Measurements from ENCODE around the gene RER1.

Gene RER1

GRCh38 chr1:2389644-2390043 lies 2.0 kb upstream of the RER1 start:
- no peak for DNase-seq (ENCODE audit: low read depth, low spot score)

GRCh38 chr1:2391931-2392509 lies 379 bp downstream of the RER1 start:
- no peak for DNase-seq (ENCODE audit: low read depth, low spot score)

- DNase-seq (ENCODE audit: low read depth, low spot score), result no peak
Measured at GRCh38 chr1:2392686-2393085, 1.0 kb downstream of the RER1 start.

GRCh38 chr1:2393471-2393877 lies 1.8 kb downstream of the RER1 start:
- no peak for DNase-seq (ENCODE audit: low read depth, low spot score)

- no peak for DNase-seq (ENCODE audit: low read depth, low spot score)
Measured at GRCh38 chr1:2394220-2394619, 2.6 kb downstream of the RER1 start.

GRCh38 chr1:2394761-2395160 lies 3.1 kb downstream of the RER1 start:
- no peak for DNase-seq (ENCODE audit: low read depth, low spot score)

GRCh38 chr1:2395245-2395644 lies 3.6 kb downstream of the RER1 start:
- DNase-seq (ENCODE audit: low read depth, low spot score), result no peak

GRCh38 chr1:2396059-2396458 lies 4.4 kb downstream of the RER1 start:
- no peak for DNase-seq (ENCODE audit: low read depth, low spot score)

GRCh38 chr1:2396476-2396875 lies 4.8 kb downstream of the RER1 start:
- no peak for DNase-seq (ENCODE audit: low read depth, low spot score)

GRCh38 chr1:2397007-2397679 lies 5.5 kb downstream of the RER1 start:
- DNase-seq (ENCODE audit: low read depth, low spot score), result no peak

- DNase-seq (ENCODE audit: low read depth, low spot score), result no peak
Measured at GRCh38 chr1:2398871-2399270, 7.2 kb downstream of the RER1 start.

GRCh38 chr1:2399890-2400575 lies 8.4 kb downstream of the RER1 start:
- no peak for DNase-seq (ENCODE audit: low read depth, low spot score)

- DNase-seq (ENCODE audit: low read depth, low spot score), result no peak
Measured at GRCh38 chr1:2400576-2400909, 8.9 kb downstream of the RER1 start.

GRCh38 chr1:2400950-2401649 lies 9.5 kb downstream of the RER1 start:
- no peak for DNase-seq (ENCODE audit: low read depth, low spot score)

- no peak for DNase-seq (ENCODE audit: low read depth, low spot score)
Measured at GRCh38 chr1:2402420-2402819, 10.8 kb downstream of the RER1 start.

- no peak for DNase-seq (ENCODE audit: low read depth, low spot score)
Measured at GRCh38 chr1:2403273-2403672, 11.6 kb downstream of the RER1 start.

GRCh38 chr1:2404142-2404889 lies 12.7 kb downstream of the RER1 start:
- DNase-seq (ENCODE audit: low read depth, low spot score), result no peak

GRCh38 chr1:2404890-2405511 lies 13.4 kb downstream of the RER1 start:
- no peak for DNase-seq (ENCODE audit: low read depth, low spot score)

GRCh38 chr1:2405588-2406295 lies 14.1 kb downstream of the RER1 start:
- no peak for DNase-seq (ENCODE audit: low read depth, low spot score)

GRCh38 chr1:2406451-2407041 lies 14.9 kb downstream of the RER1 start:
- no peak for DNase-seq (ENCODE audit: low read depth, low spot score)

Measured in smooth muscle cell of the brain vasculature (primary cell).